Left colon (tissue), 2 donors: Measurements from ENCODE around the gene KLC3. TPM values are rescaled to one million over a fixed set of nuclear protein-coding genes. Genes with fewer than 3 reads are reported as not detected.

Source experiments
- ATAC-seq: fragments of 200-7000 bp; cut with Tn5 transposase; one replicate; pipeline ENCODE4 v1.9.1; 2020; ENCODE audit warnings: mild to moderate bottlenecking, moderate library complexity
- DNase-seq, 2 donors: peaks; one replicate each; pipeline ENCODE4 v3.0.0-alpha.2; 2020
- intact Hi-C, 2 donors: fragments of 100-400 bp; cut with DNase I in 1 of 2; cut with micrococcal nuclease in 1 of 2; formaldehyde crosslinking; loops; one replicate each; pipeline versions ENCODE4 v1.11.2 to v1.14.0; 2022; cut with DNase I, micrococcal nuclease
- total RNA-seq, 2 donors: library from RNA; stranded (reverse); fragmentation: NEBNext Ultra II Directional; extraction: Animal tissue kit (Norgen Biotek cat#: 25700); gene quantifications; one replicate each; pipeline ENCODE4 v1.2.1, GENCODE V29; 2021
- donor health status: DM: no; HTN: no; CAD: no.
- donor health status: DM: yes; HTN: yes; CAD: no.

KLC3 gene
- total RNA-seq, 2 donors from 2014 or later: not detected

GRCh38 chr19:45358213-45358792 is 17.8 kb downstream of the KLC3 start:
- ATAC-seq (no peak), DNase-seq (no peak)
- intact Hi-C loops: no loop called here

- ATAC-seq (no peak), DNase-seq (no peak)
- intact Hi-C loops: no loop called here
Observed at GRCh38 chr19:45361608-45362007, 21.1 kb downstream of the KLC3 start.

GRCh38 chr19:45362291-45362690 is 21.7 kb downstream of the KLC3 start:
- no peak for DNase-seq
- intact Hi-C loops: no loop called here
- no peak for ATAC-seq

- ATAC-seq (no peak), DNase-seq (no peak)
- intact Hi-C loops: no loop called here
Observed at GRCh38 chr19:45363861-45364459, 23.4 kb downstream of the KLC3 start.

GRCh38 chr19:45364696-45365095 is 24.1 kb downstream of the KLC3 start:
- DNase-seq: no peak
- intact Hi-C loops: no loop called here
- ATAC-seq: no peak

- DNase-seq (no peak), ATAC-seq (no peak)
- intact Hi-C loops: no loop called here
Observed at GRCh38 chr19:45368127-45368526, 27.6 kb downstream of the KLC3 start.

- intact Hi-C loops: no loop called here
- no peak for DNase-seq
- ATAC-seq: no peak
Observed at GRCh38 chr19:45368737-45369340, 28.3 kb downstream of the KLC3 start.

GRCh38 chr19:45370410-45371204 is 30.1 kb downstream of the KLC3 start, which contains the start of gene ERCC2:
TSS of gene ERCC2 (minus strand) at chr19:45370573. CDS start at chr19:45370540, 33 bp downstream.
- intact Hi-C loops: no loop called here
- ATAC-seq: peak; percentile 98
- peak; percentile 99 for DNase-seq

- intact Hi-C loops: no loop called here
- no peak for DNase-seq
- no peak for ATAC-seq
Observed at GRCh38 chr19:45376045-45376724, 35.6 kb downstream of the KLC3 start.

GRCh38 chr19:45380107-45380506 is 39.6 kb downstream of the KLC3 start:
- no peak for ATAC-seq
- DNase-seq: no peak
- intact Hi-C loops: no loop called here

GRCh38 chr19:45382426-45382825 is 41.9 kb downstream of the KLC3 start:
- intact Hi-C loops: no loop called here
- no peak for ATAC-seq
- no peak for DNase-seq

GRCh38 chr19:45385392-45386221 is 45.1 kb downstream of the KLC3 start:
- DNase-seq (no peak), ATAC-seq (peak; percentile 43)
- intact Hi-C loops: no loop called here

GRCh38 chr19:45391346-45391745 is 50.8 kb downstream of the KLC3 start:
- DNase-seq (no peak), ATAC-seq (peak; percentile 70)
- intact Hi-C loops: no loop called here

GRCh38 chr19:45391871-45392665 is 51.5 kb downstream of the KLC3 start:
- intact Hi-C loops: no loop called here
- no peak for DNase-seq
- ATAC-seq: no peak

- intact Hi-C loops: no loop called here
- no peak for DNase-seq
- ATAC-seq: no peak
Observed at GRCh38 chr19:45395821-45396617, 55.5 kb downstream of the KLC3 start.

- DNase-seq (no peak), ATAC-seq (no peak)
- intact Hi-C loops: no loop called here
Observed at GRCh38 chr19:45400192-45400591, 59.6 kb downstream of the KLC3 start.
